Endodermal cell (in vitro differentiated cells): ENCODE measurements around the gene ENSA. TPM values are rescaled to one million over a fixed set of nuclear protein-coding genes. Genes with fewer than 3 reads are reported as not detected.
"Not testable (repeated sequence)": the region's sequence is repeated elsewhere in the genome, so short reads cannot be mapped to it uniquely, and the experiment has no call there.

Experiments used
- DNase-seq: peaks from one replicate; pipeline ENCODE4 v3.0.0-alpha.2; 2017
- H3K27ac ChIP-seq: 2 replicates; pipeline ENCODE4 v1.5.1; 2013; ENCODE audit warnings: mild to moderate bottlenecking, low read depth, low read length, moderate library complexity
- H3K27me3 ChIP-seq: 2 replicates; pipeline ENCODE4 v1.6.1; 2013; ENCODE audit warnings: mild to moderate bottlenecking, low read length, moderate library complexity; ENCODE audit not compliant: insufficient read depth, control insufficient read depth, poor library complexity, severe bottlenecking
- H3K36me3 ChIP-seq: 2 replicates; pipeline ENCODE4 v1.7.0; 2013; ENCODE audit warnings: mild to moderate bottlenecking, low read length, moderate library complexity; ENCODE audit not compliant: control insufficient read depth, insufficient read depth
- H3K4me1 ChIP-seq: one replicate; pipeline ENCODE4 v1.7.0; 2013; ENCODE audit warnings: low read length; ENCODE audit not compliant: control insufficient read depth, insufficient read depth
- H3K4me3 ChIP-seq: 2 replicates; pipeline ENCODE4 v1.5.1; 2013; ENCODE audit warnings: mild to moderate bottlenecking, low read length, moderate library complexity
- H3K9ac ChIP-seq: 2 replicates; pipeline ENCODE4 v1.6.1; 2013; ENCODE audit warnings: mild to moderate bottlenecking, low read length, moderate library complexity; ENCODE audit not compliant: poor library complexity, severe bottlenecking; ENCODE audit errors: extremely low read depth
- H3K9me3 ChIP-seq: 2 replicates; pipeline ENCODE4 v1.6.1; 2013; ENCODE audit warnings: mild to moderate bottlenecking, low read length, moderate library complexity; ENCODE audit not compliant: control insufficient read depth
- H3K27ac Mint-ChIP-seq: 2 replicates; pipeline ENCODE4 v1.8.0; 2020; ENCODE audit warnings: mixed read lengths
- H3K27me3 Mint-ChIP-seq: 2 replicates; pipeline ENCODE4 v1.8.0; 2021; ENCODE audit warnings: mild to moderate bottlenecking, mixed read lengths; ENCODE audit not compliant: insufficient read depth
- H3K36me3 Mint-ChIP-seq: 2 replicates; pipeline ENCODE4 v1.8.0; 2020; ENCODE audit warnings: low read depth, mixed read lengths
- H3K4me1 Mint-ChIP-seq: 2 replicates; pipeline ENCODE4 v1.8.0; 2020; ENCODE audit warnings: mixed read lengths
- H3K4me3 Mint-ChIP-seq: 2 replicates; pipeline ENCODE4 v1.8.0; 2020; ENCODE audit warnings: mild to moderate bottlenecking, moderate library complexity, mixed read lengths
- H3K9me3 Mint-ChIP-seq: 2 replicates; pipeline ENCODE4 v1.8.0; 2020; ENCODE audit warnings: mild to moderate bottlenecking, mixed read lengths
- WGBS, 2 experiments: methylation state at CpG; one replicate each; pipeline versions ENCODE4 v1.1.5 to v1.1.7; 2013; ENCODE audit warnings: missing lambda C conversion rate in 2 of 2, mixed read lengths in 1 of 2; ENCODE audit not compliant: insufficient coverage in 1 of 2, insufficient read length in 1 of 2; 5-methylcytosine and 5-hydroxymethylcytosine counted together
- total RNA-seq, 2 donors: library from RNA; stranded (reverse); fragmentation: NEBNext Ultra II Directional in 1 of 2; extraction: Animal tissue kit (Norgen Biotek cat#: 25700) in 1 of 2; gene quantifications; 2 replicates in 1 of 2; 3 replicates in 1 of 2; pipeline ENCODE4 v1.2.1, GENCODE V29; 2021
- TF ChIP-seq, protein P1 (sequence below): fragments of 200-600 bp; sonication (generic); conservative IDR thresholded peaks from 2 replicates; pipeline ENCODE4 v1.5.0; 2021; ENCODE audit warnings: antibody characterized with exemption, mild to moderate bottlenecking

Gene ENSA
- total RNA-seq, 2 donors from 2014 or later: 266 to 364 TPM

DNA sequence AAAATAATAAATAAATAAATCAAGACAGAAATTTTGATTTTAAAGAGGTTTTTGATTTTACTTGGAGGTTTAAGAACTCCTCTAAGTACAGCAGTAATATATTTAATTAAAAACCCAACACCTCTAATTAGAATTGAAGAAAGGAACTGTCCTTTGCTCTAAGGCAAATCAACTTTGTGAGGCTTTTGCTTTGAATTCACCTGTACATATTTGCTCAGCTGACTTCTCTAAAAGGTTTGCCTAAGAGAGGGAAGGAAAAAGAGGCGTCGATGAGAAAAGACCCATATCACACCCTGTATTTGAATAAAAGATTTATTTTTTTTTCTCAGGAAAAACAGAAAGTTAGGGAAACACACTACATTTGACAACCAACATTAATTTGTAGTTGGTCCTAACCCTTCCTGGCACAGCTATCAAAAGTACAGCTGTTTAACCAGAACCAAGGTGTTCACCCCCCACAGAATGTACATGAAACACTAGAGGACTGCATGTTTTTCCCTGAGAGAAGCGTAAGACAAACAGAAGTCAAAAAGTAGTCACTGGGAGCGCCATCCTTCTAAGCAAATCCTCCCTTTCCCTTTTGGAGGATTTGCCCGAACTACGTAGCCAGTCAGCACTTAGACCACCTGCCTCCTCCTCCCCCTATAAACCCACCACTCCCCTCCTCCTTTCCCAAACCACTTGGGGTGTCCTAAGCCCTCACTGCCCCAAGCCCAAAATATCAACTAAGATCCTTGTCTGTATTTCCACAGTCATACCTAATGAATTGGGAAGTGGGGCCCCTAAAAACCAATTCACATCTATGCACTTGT lies 54.9 kb downstream of the ENSA start:
- peaks cover 86% of the 10 kb centered on the region for H3K36me3 Mint-ChIP-seq
- no peak for DNase-seq
- peak overlapping the region; percentile 98 for H3K4me3 Mint-ChIP-seq
- H3K9me3 ChIP-seq: no peaks in the 10 kb centered on the region
- no peaks in the 10 kb centered on the region for H3K27me3 Mint-ChIP-seq
- H3K27ac Mint-ChIP-seq: peak overlapping the region; percentile 78
- H3K4me1 ChIP-seq: peaks cover 6% of the 10 kb centered on the region
- H3K27me3 ChIP-seq: no peaks in the 10 kb centered on the region
- H3K9ac ChIP-seq: peak overlapping the region; percentile 100
- no peak overlapping the region for H3K27ac ChIP-seq
- H3K36me3 ChIP-seq: peaks cover 79% of the 10 kb centered on the region
- peaks cover 32% of the 10 kb centered on the region for H3K4me1 Mint-ChIP-seq
- no peaks in the 10 kb centered on the region for H3K9me3 Mint-ChIP-seq
- TF ChIP-seq, protein P1, sequence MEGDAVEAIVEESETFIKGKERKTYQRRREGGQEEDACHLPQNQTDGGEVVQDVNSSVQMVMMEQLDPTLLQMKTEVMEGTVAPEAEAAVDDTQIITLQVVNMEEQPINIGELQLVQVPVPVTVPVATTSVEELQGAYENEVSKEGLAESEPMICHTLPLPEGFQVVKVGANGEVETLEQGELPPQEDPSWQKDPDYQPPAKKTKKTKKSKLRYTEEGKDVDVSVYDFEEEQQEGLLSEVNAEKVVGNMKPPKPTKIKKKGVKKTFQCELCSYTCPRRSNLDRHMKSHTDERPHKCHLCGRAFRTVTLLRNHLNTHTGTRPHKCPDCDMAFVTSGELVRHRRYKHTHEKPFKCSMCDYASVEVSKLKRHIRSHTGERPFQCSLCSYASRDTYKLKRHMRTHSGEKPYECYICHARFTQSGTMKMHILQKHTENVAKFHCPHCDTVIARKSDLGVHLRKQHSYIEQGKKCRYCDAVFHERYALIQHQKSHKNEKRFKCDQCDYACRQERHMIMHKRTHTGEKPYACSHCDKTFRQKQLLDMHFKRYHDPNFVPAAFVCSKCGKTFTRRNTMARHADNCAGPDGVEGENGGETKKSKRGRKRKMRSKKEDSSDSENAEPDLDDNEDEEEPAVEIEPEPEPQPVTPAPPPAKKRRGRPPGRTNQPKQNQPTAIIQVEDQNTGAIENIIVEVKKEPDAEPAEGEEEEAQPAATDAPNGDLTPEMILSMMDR: no peak
- WGBS, 2 experiments: 88 to 89% methylated on average over 4 of the region's 6 CpGs
- H3K4me3 ChIP-seq: peak overlapping the region; percentile 92

DNA sequence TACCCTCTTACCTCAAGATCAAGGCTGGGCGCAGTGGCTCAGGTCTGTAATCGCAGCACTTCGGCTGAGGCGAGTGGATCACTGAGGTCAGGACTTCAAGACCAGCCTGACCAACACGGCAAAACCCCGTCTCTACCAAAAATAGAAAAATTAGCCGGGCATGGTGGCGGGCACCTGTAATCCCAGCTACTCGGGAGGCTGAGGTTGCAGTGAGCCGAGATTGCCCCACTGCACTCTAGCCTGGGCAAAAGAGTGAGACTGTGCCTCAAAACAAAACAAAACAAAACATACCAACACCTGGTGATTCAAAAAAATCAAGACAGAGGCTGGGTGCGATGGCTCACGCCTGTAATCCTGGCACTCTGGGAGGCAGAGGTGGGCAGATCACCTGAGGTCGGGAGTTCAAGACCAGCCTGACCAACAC lies 55.8 kb downstream of the ENSA start:
- H3K27ac Mint-ChIP-seq: peak overlapping the region; percentile 70
- not testable (repeated sequence) for H3K9me3 Mint-ChIP-seq, H3K4me3 ChIP-seq, H3K9me3 ChIP-seq, H3K27me3 Mint-ChIP-seq, H3K27ac ChIP-seq, H3K9ac ChIP-seq, H3K27me3 ChIP-seq, H3K4me1 ChIP-seq
- peak overlapping the region; percentile 31 for H3K4me3 Mint-ChIP-seq
- DNase-seq: peak; percentile 59
- H3K36me3 Mint-ChIP-seq: peaks cover 82% of the 10 kb centered on the region
- peaks cover 38% of the 10 kb centered on the region for H3K4me1 Mint-ChIP-seq
- WGBS, 2 experiments: 92 to 93% methylated on average over 10 to 13 of the region's 13 CpGs
- peaks cover 77% of the 10 kb centered on the region for H3K36me3 ChIP-seq

DNA sequence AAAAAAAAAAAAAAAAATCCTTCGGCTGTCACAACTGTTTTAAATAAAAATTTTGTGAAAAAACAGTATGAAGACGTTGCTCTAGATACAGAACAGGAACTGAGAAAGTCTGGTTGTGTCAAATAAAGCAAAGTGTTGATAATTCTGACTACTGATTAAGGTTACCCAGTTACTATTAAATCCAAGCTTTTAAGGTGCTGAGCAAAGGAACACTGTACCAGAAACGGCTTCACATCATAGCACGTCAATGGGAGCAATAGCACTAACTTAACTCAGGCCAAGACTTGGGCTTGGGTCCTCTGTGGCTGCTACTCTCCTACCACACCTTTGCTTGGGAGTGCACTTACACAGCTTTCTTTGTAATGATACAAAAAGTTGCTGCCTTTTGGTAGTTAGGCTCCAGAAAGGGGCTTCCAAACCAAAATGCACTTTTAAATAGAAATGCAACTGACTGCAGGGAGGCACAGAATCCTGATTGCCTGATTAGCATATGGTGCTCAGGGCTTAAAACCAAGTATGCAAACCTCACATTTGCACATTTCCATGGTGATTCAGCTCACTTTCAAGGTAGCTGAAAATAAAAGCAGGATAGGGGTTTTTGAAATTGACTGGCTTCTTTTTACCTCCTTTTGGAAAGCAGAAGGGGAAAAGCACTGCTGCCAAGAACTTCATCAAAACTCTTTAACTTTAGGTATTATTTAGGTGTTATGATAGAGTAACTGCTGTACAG lies 56.3 kb downstream of the ENSA start:
- Histone ChIP-seq H3K27ac (no peak overlapping the region), H3K9me3 (no peaks in the 10 kb centered on the region), H3K4me3 (no peak overlapping the region), H3K9ac (no peak overlapping the region), H3K27me3 (no peaks in the 10 kb centered on the region), H3K36me3 (peaks cover 71% of the 10 kb centered on the region), H3K4me1 (peaks cover 11% of the 10 kb centered on the region)
- TF ChIP-seq, protein P1: no peak
- peak overlapping the region; percentile 68 for H3K27ac Mint-ChIP-seq
- H3K27me3 Mint-ChIP-seq: no peaks in the 10 kb centered on the region
- H3K36me3 Mint-ChIP-seq: peaks cover 77% of the 10 kb centered on the region
- 92 to 93% methylated on average over 4 of the region's 4 CpGs for WGBS, 2 experiments
- H3K4me3 Mint-ChIP-seq: peak overlapping the region; percentile 31
- DNase-seq: peak; percentile 58
- H3K9me3 Mint-ChIP-seq: no peaks in the 10 kb centered on the region
- H3K4me1 Mint-ChIP-seq: peaks cover 43% of the 10 kb centered on the region

Other genes with a start within 250 kb of the ENSA start
- gene TARS2, start 142.2 kb downstream of the ENSA start, total RNA-seq: 10 to 100 TPM; 32.9 to 39.4 TPM
- 1 to 10 TPM; 4.8 to 5.6 TPM for gene ECM1, start 121.5 kb downstream of the ENSA start, total RNA-seq
- gene FALEC, start 113.9 kb downstream of the ENSA start, total RNA-seq: 1 to 10 TPM in 1 of 2 donors, under 1 TPM in 1; 0.70 to 1.6 TPM
- gene ADAMTSL4, start 80.2 kb downstream of the ENSA start, total RNA-seq: 1 to 10 TPM; 3.7 to 3.9 TPM
- gene MCL1, start 50.0 kb downstream of the ENSA start, total RNA-seq: 100 to 1,000 TPM; 133 to 173 TPM
- 10 to 100 TPM; 45.1 to 45.2 TPM for gene GOLPH3L, start 67.5 kb upstream of the ENSA start, total RNA-seq
- not detected for gene HORMAD1, start 91.3 kb upstream of the ENSA start, total RNA-seq
- not detected for gene CTSS, start 136.2 kb upstream of the ENSA start, total RNA-seq
- gene CTSK, start 178.6 kb upstream of the ENSA start, total RNA-seq: 1 to 10 TPM; 6.1 to 8.4 TPM
- gene ARNT, start 247.0 kb upstream of the ENSA start, total RNA-seq: 10 to 100 TPM; 39.6 to 44.6 TPM